Mammary epithelial cell (primary cell): ENCODE measurements around the gene MAPT.

Experiments
- EZH2 ChIP-seq: IDR thresholded peaks from 2 replicates; pipeline ENCODE4 v1.6.1; 2012; ENCODE audit warnings: low read length, inconsistent platforms, borderline replicate concordance
- TF ChIP-seq, protein P1 (sequence below), 2 donors: IDR thresholded peaks in 1 of 2; conservative IDR thresholded peaks in 1 of 2; 2 replicates each; pipeline ENCODE4 v1.5.1; 2011 to 2012; ENCODE audit warnings: inconsistent platforms in 2 of 2, low read length in 2 of 2, mild to moderate bottlenecking in 2 of 2, control low read depth in 1 of 2, low read depth in 1 of 2; ENCODE audit not compliant: insufficient read depth in 1 of 2; ENCODE audit errors: extremely low read depth in 1 of 2

- TF ChIP-seq, protein P1, sequence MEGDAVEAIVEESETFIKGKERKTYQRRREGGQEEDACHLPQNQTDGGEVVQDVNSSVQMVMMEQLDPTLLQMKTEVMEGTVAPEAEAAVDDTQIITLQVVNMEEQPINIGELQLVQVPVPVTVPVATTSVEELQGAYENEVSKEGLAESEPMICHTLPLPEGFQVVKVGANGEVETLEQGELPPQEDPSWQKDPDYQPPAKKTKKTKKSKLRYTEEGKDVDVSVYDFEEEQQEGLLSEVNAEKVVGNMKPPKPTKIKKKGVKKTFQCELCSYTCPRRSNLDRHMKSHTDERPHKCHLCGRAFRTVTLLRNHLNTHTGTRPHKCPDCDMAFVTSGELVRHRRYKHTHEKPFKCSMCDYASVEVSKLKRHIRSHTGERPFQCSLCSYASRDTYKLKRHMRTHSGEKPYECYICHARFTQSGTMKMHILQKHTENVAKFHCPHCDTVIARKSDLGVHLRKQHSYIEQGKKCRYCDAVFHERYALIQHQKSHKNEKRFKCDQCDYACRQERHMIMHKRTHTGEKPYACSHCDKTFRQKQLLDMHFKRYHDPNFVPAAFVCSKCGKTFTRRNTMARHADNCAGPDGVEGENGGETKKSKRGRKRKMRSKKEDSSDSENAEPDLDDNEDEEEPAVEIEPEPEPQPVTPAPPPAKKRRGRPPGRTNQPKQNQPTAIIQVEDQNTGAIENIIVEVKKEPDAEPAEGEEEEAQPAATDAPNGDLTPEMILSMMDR (conservative IDR thresholded peaks at IDR 0.05 in 1 of 2, IDR thresholded peaks at IDR 0.05 in 1 of 2; ENCODE audit: extremely low read depth in 1 of 2, insufficient read depth in 1 of 2, low read depth in 1 of 2, low read length in 2 of 2): no peak
- TF ChIP-seq EZH2: no peak
Measured at GRCh38 chr17:45958994-45959665, 64.8 kb downstream of the MAPT start.
